Anterior cingulate cortex (tissue), 58 donors: ENCODE results near the gene TEX2.

Experiments
- DNase-seq, 58 donors: peaks; one replicate each; lab custom pipeline; 2025; lab: John Stamatoyannopoulos, UW

Gene TEX2

GRCh38 chr17:64273006-64273405, 9.9 kb upstream of the TEX2 start:
- DNase-seq, result no peak

GRCh38 chr17:64270885-64271284, 7.8 kb upstream of the TEX2 start:
- DNase-seq, result no peak

- peak in 28 of 58 donors; percentile 6 to 68 (median 23) for DNase-seq
Measured at GRCh38 chr17:64269687-64270649, 6.9 kb upstream of the TEX2 start.

- DNase-seq, result no peak
Measured at GRCh38 chr17:64264891-64265290, 1.8 kb upstream of the TEX2 start.

- DNase-seq, result peak in 35 of 58 donors; percentile 8 to 69 (median 38)
Measured at GRCh38 chr17:64262198-64262999, 661 bp downstream of the TEX2 start.

GRCh38 chr17:64261417-64262145, 1.5 kb downstream of the TEX2 start:
- DNase-seq, result no peak

GRCh38 chr17:64260886-64261285, 2.2 kb downstream of the TEX2 start:
- no peak for DNase-seq

- no peak for DNase-seq
Measured at GRCh38 chr17:64259922-64260321, 3.1 kb downstream of the TEX2 start.

GRCh38 chr17:64259426-64259825, 3.6 kb downstream of the TEX2 start:
- no peak for DNase-seq

- no peak for DNase-seq
Measured at GRCh38 chr17:64256913-64257807, 5.9 kb downstream of the TEX2 start.

GRCh38 chr17:64255764-64256163, 7.3 kb downstream of the TEX2 start:
- no peak for DNase-seq

GRCh38 chr17:64254755-64255154, 8.3 kb downstream of the TEX2 start:
- DNase-seq, result no peak

GRCh38 chr17:64253470-64253869, 9.6 kb downstream of the TEX2 start:
- DNase-seq, result no peak

- DNase-seq, result no peak
Measured at GRCh38 chr17:64252831-64253230, 10.2 kb downstream of the TEX2 start.

- no peak for DNase-seq
Measured at GRCh38 chr17:64250233-64250835, 12.7 kb downstream of the TEX2 start.

GRCh38 chr17:64247836-64248235, 15.2 kb downstream of the TEX2 start:
- DNase-seq, result no peak

GRCh38 chr17:64245218-64246145, 17.6 kb downstream of the TEX2 start:
- DNase-seq, result no peak

GRCh38 chr17:64244165-64244564, 18.9 kb downstream of the TEX2 start:
- DNase-seq, result no peak
